Central memory CD8-positive, alpha-beta T cell (primary cell): ENCODE results near the gene CD300LD.
"Not testable (repeated sequence)": the region's sequence is repeated elsewhere in the genome, so short reads cannot be mapped to it uniquely, and the experiment has no call there.

Experiments
- ATAC-seq: fragments of 150-1000 bp; cut with Tn5 transposase; replicated peaks from 2 replicates; pipeline ENCODE4 v1.10.0; 2022; ENCODE audit warnings: mild to moderate bottlenecking, moderate FRiP score, moderate number of reproducible peaks; ENCODE audit not compliant: poor library complexity, severe bottlenecking; ENCODE audit errors: extremely low read depth
- DNase-seq, 2 donors: peaks; one replicate each; pipeline ENCODE4 v3.0.0; 2021; ENCODE audit warnings: low spot score in 2 of 2
- H3K27ac Mint-ChIP-seq: one replicate; pipeline ENCODE4 v1.8.0; 2022; ENCODE audit warnings: low read depth, mild to moderate bottlenecking, moderate library complexity, mixed read lengths
- H3K27me3 Mint-ChIP-seq: one replicate; pipeline ENCODE4 v1.8.0; 2022; ENCODE audit warnings: mixed read lengths
- H3K36me3 Mint-ChIP-seq: one replicate; pipeline ENCODE4 v1.8.0; 2022; ENCODE audit warnings: mild to moderate bottlenecking, moderate library complexity, mixed read lengths; ENCODE audit not compliant: insufficient read depth
- H3K4me1 Mint-ChIP-seq: one replicate; pipeline ENCODE4 v1.8.0; 2022; ENCODE audit warnings: mixed read lengths
- H3K4me3 Mint-ChIP-seq: one replicate; pipeline ENCODE4 v1.8.0; 2022; ENCODE audit warnings: mild to moderate bottlenecking, moderate library complexity, mixed read lengths
- H3K9me3 Mint-ChIP-seq: one replicate; pipeline ENCODE4 v1.8.0; 2022; ENCODE audit warnings: mixed read lengths

CD300LD gene

GRCh38 chr17:74592087-74592990 lies at the start of gene CD300LD:
Gene CD300LD (minus strand): TSS chr17:74592283. CDS start chr17:74592202, 81 bp downstream.
- Mint-ChIP-seq H3K4me1 (no peaks in the 10 kb centered on the region), H3K36me3 (peaks cover 2% of the 10 kb centered on the region), H3K27me3 (peaks cover 70% of the 10 kb centered on the region), H3K27ac (no peak within 1 kb of the TSS), H3K4me3 (no peak within 1 kb of the TSS), H3K9me3 (no peaks in the 10 kb centered on the region)
- ATAC-seq, result no peak
- DNase-seq, result no peak

GRCh38 chr17:74641224-74641957 lies 49.3 kb upstream of the CD300LD start:
- H3K4me1 Mint-ChIP-seq, result peaks cover 10% of the 10 kb centered on the region
- peaks cover 1% of the 10 kb centered on the region for H3K36me3 Mint-ChIP-seq
- ATAC-seq (no peak), DNase-seq (no peak)
- H3K27ac Mint-ChIP-seq, result no peak overlapping the region
- no peak overlapping the region for H3K4me3 Mint-ChIP-seq
- H3K27me3 Mint-ChIP-seq, result peaks cover 67% of the 10 kb centered on the region
- H3K9me3 Mint-ChIP-seq, result no peaks in the 10 kb centered on the region

GRCh38 chr17:74639704-74640151 lies 47.6 kb upstream of the CD300LD start:
- H3K4me3 Mint-ChIP-seq, result peak overlapping the region; percentile 9
- H3K27ac Mint-ChIP-seq, result no peak overlapping the region
- peaks cover 1% of the 10 kb centered on the region for H3K36me3 Mint-ChIP-seq
- H3K4me1 Mint-ChIP-seq, result peaks cover 10% of the 10 kb centered on the region
- peaks cover 67% of the 10 kb centered on the region for H3K27me3 Mint-ChIP-seq
- no peak for DNase-seq
- no peaks in the 10 kb centered on the region for H3K9me3 Mint-ChIP-seq
- ATAC-seq, result no peak

- DNase-seq (no peak), ATAC-seq (no peak)
- Mint-ChIP-seq H3K4me3 (no peak overlapping the region), H3K27me3 (peaks cover 55% of the 10 kb centered on the region), H3K36me3 (no peaks in the 10 kb centered on the region), H3K9me3 (no peaks in the 10 kb centered on the region), H3K4me1 (peaks cover 10% of the 10 kb centered on the region), H3K27ac (no peak overlapping the region)
These were observed 45.8 kb upstream of the CD300LD start for GRCh38 chr17:74637926-74638325.

- no peaks in the 10 kb centered on the region for H3K36me3 Mint-ChIP-seq
- H3K27me3 Mint-ChIP-seq, result peaks cover 55% of the 10 kb centered on the region
- H3K4me3 Mint-ChIP-seq, result no peak overlapping the region
- peaks cover 11% of the 10 kb centered on the region for H3K4me1 Mint-ChIP-seq
- no peaks in the 10 kb centered on the region for H3K9me3 Mint-ChIP-seq
- ATAC-seq (no peak), DNase-seq (no peak)
- no peak overlapping the region for H3K27ac Mint-ChIP-seq
These were observed 45.2 kb upstream of the CD300LD start for GRCh38 chr17:74637265-74637664.

- peaks cover 15% of the 10 kb centered on the region for H3K4me1 Mint-ChIP-seq
- not testable (repeated sequence) for H3K4me3 Mint-ChIP-seq, DNase-seq, H3K36me3 Mint-ChIP-seq, H3K9me3 Mint-ChIP-seq, H3K27ac Mint-ChIP-seq, ATAC-seq
- peaks cover 54% of the 10 kb centered on the region for H3K27me3 Mint-ChIP-seq
These were observed 44.5 kb upstream of the CD300LD start for GRCh38 chr17:74636541-74637085.

GRCh38 chr17:74635418-74635817 lies 43.3 kb upstream of the CD300LD start:
- ATAC-seq (no peak), DNase-seq (no peak)
- peaks cover 15% of the 10 kb centered on the region for H3K4me1 Mint-ChIP-seq
- H3K36me3 Mint-ChIP-seq, result no peaks in the 10 kb centered on the region
- H3K27me3 Mint-ChIP-seq, result peaks cover 50% of the 10 kb centered on the region
- no peaks in the 10 kb centered on the region for H3K9me3 Mint-ChIP-seq
- no peak overlapping the region for H3K4me3 Mint-ChIP-seq
- no peak overlapping the region for H3K27ac Mint-ChIP-seq

GRCh38 chr17:74633326-74633725 lies 41.2 kb upstream of the CD300LD start:
- DNase-seq (no peak), ATAC-seq (no peak)
- no peaks in the 10 kb centered on the region for H3K36me3 Mint-ChIP-seq
- H3K4me3 Mint-ChIP-seq, result no peak overlapping the region
- no peaks in the 10 kb centered on the region for H3K9me3 Mint-ChIP-seq
- peaks cover 5% of the 10 kb centered on the region for H3K4me1 Mint-ChIP-seq
- peaks cover 62% of the 10 kb centered on the region for H3K27me3 Mint-ChIP-seq
- no peak overlapping the region for H3K27ac Mint-ChIP-seq

- Mint-ChIP-seq H3K4me3 (no peak overlapping the region), H3K27ac (no peak overlapping the region), H3K36me3 (no peaks in the 10 kb centered on the region), H3K4me1 (peaks cover 5% of the 10 kb centered on the region), H3K9me3 (no peaks in the 10 kb centered on the region), H3K27me3 (peaks cover 69% of the 10 kb centered on the region)
- DNase-seq (no peak), ATAC-seq (no peak)
These were observed 40.5 kb upstream of the CD300LD start for GRCh38 chr17:74632617-74633016.

GRCh38 chr17:74631468-74632450 lies 39.7 kb upstream of the CD300LD start:
- DNase-seq (no peak), ATAC-seq (no peak)
- peaks cover 5% of the 10 kb centered on the region for H3K4me1 Mint-ChIP-seq
- no peaks in the 10 kb centered on the region for H3K36me3 Mint-ChIP-seq
- no peak overlapping the region for H3K4me3 Mint-ChIP-seq
- H3K27me3 Mint-ChIP-seq, result peaks cover 78% of the 10 kb centered on the region
- H3K9me3 Mint-ChIP-seq, result no peaks in the 10 kb centered on the region
- H3K27ac Mint-ChIP-seq, result no peak overlapping the region

GRCh38 chr17:74630251-74630650 lies 38.2 kb upstream of the CD300LD start:
- not testable (repeated sequence) for H3K36me3 Mint-ChIP-seq, H3K27ac Mint-ChIP-seq, ATAC-seq, H3K4me3 Mint-ChIP-seq, DNase-seq, H3K9me3 Mint-ChIP-seq, H3K4me1 Mint-ChIP-seq
- H3K27me3 Mint-ChIP-seq, result peaks cover 77% of the 10 kb centered on the region

GRCh38 chr17:74625661-74626060 lies 33.6 kb upstream of the CD300LD start:
- Mint-ChIP-seq H3K4me1 (no peaks in the 10 kb centered on the region), H3K27ac (no peak overlapping the region), H3K27me3 (peaks cover 93% of the 10 kb centered on the region), H3K4me3 (no peak overlapping the region), H3K36me3 (no peaks in the 10 kb centered on the region), H3K9me3 (no peaks in the 10 kb centered on the region)
- ATAC-seq, result no peak
- no peak for DNase-seq
